B cell (primary cell): ENCODE results near the gene RET. TPM values are rescaled to one million over a fixed set of nuclear protein-coding genes. Genes with fewer than 3 reads are reported as not detected.
A peak's percentile ranks its signal among the peaks of the same experiment; 100 is the strongest.

ENCODE experiments used
- ATAC-seq: fragments of 200-7000 bp; cut with Tn5 transposase; one replicate; pipeline ENCODE4 v1.10.0; 2021; ENCODE audit warnings: low read depth, mild to moderate bottlenecking, moderate number of reproducible peaks, moderate library complexity
- CTCF ChIA-PET: fragments of 350-600 bp; sonication (Branson Sonifier 250); formaldehyde crosslinking; loops from one replicate; lab custom pipeline; 2021; ENCODE audit warnings: antibody characterized with exemption, inconsistent platforms; lab: Charles Lee
- POLR2A ChIA-PET: fragments of 350-600 bp; sonication (Branson Sonifier 250); formaldehyde crosslinking; loops from one replicate; lab custom pipeline; 2021; ENCODE audit warnings: antibody characterized with exemption; lab: Charles Lee
- DNase-seq: peaks from one replicate; pipeline ENCODE4 v3.0.0; 2013
- H2AFZ ChIP-seq: 2 replicates; pipeline ENCODE4 v1.6.1; 2012; ENCODE audit warnings: mild to moderate bottlenecking, low read depth, low read length; ENCODE audit not compliant: insufficient read depth, poor library complexity, severe bottlenecking
- H3K27ac ChIP-seq, 2 donors: 1 replicate in 1 of 2; 2 replicates in 1 of 2; pipeline ENCODE4 v1.5.1; 2012 to 2013; ENCODE audit warnings: low read length in 2 of 2, mild to moderate bottlenecking in 2 of 2, moderate library complexity in 1 of 2
- H3K27me3 ChIP-seq, 4 experiments: fragments of 200-600 bp in 1 of 4; sonication (generic) in 1 of 4; replicated peaks in 1 of 4; 1 replicate in 2 of 4; 2 replicates in 2 of 4; pipeline versions ENCODE4 v1.6.1 to v1.7.0; 2013 to 2016; ENCODE audit warnings: low read length in 3 of 4, mild to moderate bottlenecking in 2 of 4, mixed read lengths in 1 of 4, moderate library complexity in 1 of 4; ENCODE audit not compliant: insufficient read depth in 4 of 4, control insufficient read depth in 3 of 4; ENCODE audit errors: control extremely low read depth in 1 of 4
- H3K36me3 ChIP-seq, 2 experiments: replicated peaks in 1 of 2; 1 replicate in 1 of 2; 2 replicates in 1 of 2; pipeline versions ENCODE4 v1.6.1 to v1.7.1; 2013; ENCODE audit warnings: low read length in 1 of 2; ENCODE audit not compliant: insufficient read depth in 2 of 2, control insufficient read depth in 1 of 2; ENCODE audit errors: control extremely low read depth in 1 of 2, extremely low read depth in 1 of 2
- H3K4me1 ChIP-seq, 2 donors: fragments of 200-600 bp in 1 of 2; sonication (generic) in 1 of 2; 1 replicate in 1 of 2; 2 replicates in 1 of 2; pipeline versions ENCODE4 v1.5.1 to v1.6.1; 2013 to 2017; ENCODE audit warnings: low read length in 2 of 2; ENCODE audit not compliant: control insufficient read depth in 2 of 2, insufficient read depth in 2 of 2
- H3K4me2 ChIP-seq: replicated peaks from 2 replicates; pipeline ENCODE3; 2012; ENCODE audit warnings: mild to moderate bottlenecking, low read depth, low read length; ENCODE audit not compliant: poor library complexity, severe bottlenecking
- H3K4me3 ChIP-seq, 5 experiments: fragments of 200-600 bp in 1 of 5; sonication (generic) in 1 of 5; 1 replicate in 3 of 5; 2 replicates in 2 of 5; pipeline versions ENCODE4 v1.5.1 to v1.7.0; 2011 to 2016; ENCODE audit warnings: low read length in 4 of 5, mild to moderate bottlenecking in 4 of 5, low read depth in 2 of 5, control low read depth in 1 of 5, moderate library complexity in 1 of 5; ENCODE audit not compliant: insufficient read depth in 1 of 5; ENCODE audit errors: control extremely low read depth in 1 of 5, extremely low read depth in 1 of 5
- H3K79me2 ChIP-seq: fragments of 200-600 bp; sonication (generic); one replicate; pipeline ENCODE4 v1.6.0; 2016; ENCODE audit warnings: low read length; ENCODE audit not compliant: control insufficient read depth, insufficient read depth
- H3K9ac ChIP-seq: fragments of 200-600 bp; sonication (generic); 2 replicates; pipeline ENCODE4 v1.6.1; 2017; ENCODE audit warnings: mild to moderate bottlenecking, low read length, moderate library complexity
- H3K9me3 ChIP-seq, 3 donors: one replicate each; pipeline versions ENCODE4 v1.6.1 to v1.7.1; 2013; ENCODE audit warnings: low read length in 2 of 3; ENCODE audit not compliant: control insufficient read depth in 2 of 3, insufficient read depth in 1 of 3; ENCODE audit errors: control extremely low read depth in 1 of 3
- H4K20me1 ChIP-seq: 2 replicates; pipeline ENCODE4 v1.6.0; 2012; ENCODE audit warnings: mild to moderate bottlenecking, low read length; ENCODE audit not compliant: insufficient read depth, control insufficient read depth, poor library complexity, severe bottlenecking
- H3K27ac Mint-ChIP-seq: one replicate; pipeline ENCODE4 v1.8.0; 2021; ENCODE audit warnings: mixed read lengths
- H3K27me3 Mint-ChIP-seq: one replicate; pipeline ENCODE4 v1.8.0; 2021; ENCODE audit warnings: mixed read lengths
- H3K4me1 Mint-ChIP-seq: one replicate; pipeline ENCODE4 v1.8.0; 2021; ENCODE audit warnings: mixed read lengths
- H3K4me3 Mint-ChIP-seq: one replicate; pipeline ENCODE4 v1.8.0; 2021; ENCODE audit warnings: mixed read lengths
- H3K9me3 Mint-ChIP-seq: one replicate; pipeline ENCODE4 v1.8.0; 2022; ENCODE audit warnings: mixed read lengths; ENCODE audit not compliant: insufficient read depth
- EZH2 ChIP-seq: IDR thresholded peaks from 2 replicates; pipeline ENCODE4 v1.6.1; 2012; ENCODE audit warnings: borderline replicate concordance, low read depth, mild to moderate bottlenecking, moderate library complexity, low read length; ENCODE audit not compliant: insufficient read depth, poor library complexity, severe bottlenecking
- WGBS: methylation state at CpG from one replicate; pipeline ENCODE4 v1.1.5; 2013; ENCODE audit warnings: missing lambda C conversion rate; ENCODE audit not compliant: insufficient coverage; 5-methylcytosine and 5-hydroxymethylcytosine counted together
- intact Hi-C: fragments of 100-400 bp; cut with micrococcal nuclease; formaldehyde crosslinking; loops from one replicate; pipeline ENCODE4 v1.10.0; 2022
- polyA plus RNA-seq: library from polyadenylated mRNA; depleted of rRNA; stranded (reverse); fragments of >200 nt; gene quantifications from 2 replicates; pipeline ENCODE4 v1.2.3, GENCODE V29; 2012
- total RNA-seq, 2 donors: library from RNA; stranded (reverse); fragments of 120-200 nt in 1 of 2; gene quantifications; 1 replicate in 1 of 2; 2 replicates in 1 of 2; pipeline versions ENCODE4 v1.2.3 to v1.2.4, GENCODE V29; 2013 to 2022
- TF ChIP-seq, protein P1 (sequence below): fragments of 200-600 bp; IDR thresholded peaks from one replicate; pipeline ENCODE4 v1.8.0; 2022; ENCODE audit warnings: antibody characterized with exemption, mild to moderate bottlenecking

RET gene
- total and polyA plus RNA-seq, 2 donors (not counting 1 experiment from before 2014, with no cell fraction given), result 0.16 to 0.27 TPM

DNA sequence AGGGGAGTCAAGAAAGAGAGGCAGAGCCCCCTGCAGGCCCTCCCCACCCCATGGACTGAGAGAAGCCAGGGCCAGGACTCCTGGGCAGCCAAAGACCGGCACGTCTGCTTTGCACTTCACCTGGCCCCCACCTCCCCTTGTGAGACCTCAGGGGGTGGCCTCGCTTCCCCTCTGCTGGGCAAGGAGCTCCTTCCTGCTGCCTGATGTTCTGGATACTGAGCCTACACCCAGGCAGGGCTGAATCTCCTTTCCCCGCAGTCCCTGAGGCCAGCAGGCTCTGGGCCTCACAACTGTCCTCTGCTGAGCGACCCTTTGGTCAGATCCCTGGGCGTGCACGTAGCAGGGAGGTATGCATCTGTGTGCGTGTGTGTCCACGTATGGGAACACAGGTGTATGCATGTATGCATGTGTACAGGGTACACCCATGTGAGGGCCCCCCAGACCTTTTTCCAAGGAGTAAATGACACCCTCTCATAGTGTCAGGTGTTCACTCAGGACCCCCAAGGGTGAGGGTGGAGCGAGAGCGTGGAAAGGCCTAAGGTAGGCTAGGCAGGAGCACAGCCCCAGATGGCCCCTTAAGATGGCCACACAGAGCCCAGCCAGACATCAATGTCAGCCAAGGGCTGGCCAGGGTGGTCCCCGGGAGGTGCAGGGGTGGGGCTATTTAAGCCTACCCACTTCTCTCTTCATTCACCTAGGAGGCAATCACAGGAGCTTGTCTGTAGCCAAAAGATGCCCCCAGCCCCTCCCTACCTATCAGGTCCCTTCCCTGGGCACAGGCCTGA is 1.9 kb upstream of the RET start:
- peaks cover 30% of the 10 kb centered on the region for H3K27me3 Mint-ChIP-seq
- H3K4me3 Mint-ChIP-seq, result no peak overlapping the region
- DNase-seq (no peak), ATAC-seq (no peak)
- no peak overlapping the region for H3K9ac ChIP-seq
- intact Hi-C loops, result no loop called here
- H3K4me2 ChIP-seq, result no peak overlapping the region
- no peak for TF ChIP-seq EZH2
- TF ChIP-seq, protein P1, sequence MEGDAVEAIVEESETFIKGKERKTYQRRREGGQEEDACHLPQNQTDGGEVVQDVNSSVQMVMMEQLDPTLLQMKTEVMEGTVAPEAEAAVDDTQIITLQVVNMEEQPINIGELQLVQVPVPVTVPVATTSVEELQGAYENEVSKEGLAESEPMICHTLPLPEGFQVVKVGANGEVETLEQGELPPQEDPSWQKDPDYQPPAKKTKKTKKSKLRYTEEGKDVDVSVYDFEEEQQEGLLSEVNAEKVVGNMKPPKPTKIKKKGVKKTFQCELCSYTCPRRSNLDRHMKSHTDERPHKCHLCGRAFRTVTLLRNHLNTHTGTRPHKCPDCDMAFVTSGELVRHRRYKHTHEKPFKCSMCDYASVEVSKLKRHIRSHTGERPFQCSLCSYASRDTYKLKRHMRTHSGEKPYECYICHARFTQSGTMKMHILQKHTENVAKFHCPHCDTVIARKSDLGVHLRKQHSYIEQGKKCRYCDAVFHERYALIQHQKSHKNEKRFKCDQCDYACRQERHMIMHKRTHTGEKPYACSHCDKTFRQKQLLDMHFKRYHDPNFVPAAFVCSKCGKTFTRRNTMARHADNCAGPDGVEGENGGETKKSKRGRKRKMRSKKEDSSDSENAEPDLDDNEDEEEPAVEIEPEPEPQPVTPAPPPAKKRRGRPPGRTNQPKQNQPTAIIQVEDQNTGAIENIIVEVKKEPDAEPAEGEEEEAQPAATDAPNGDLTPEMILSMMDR, result no peak
- H2AFZ ChIP-seq, result no peak overlapping the region
- no peak overlapping the region for H3K27ac ChIP-seq
- no peaks in the 10 kb centered on the region for H3K9me3 Mint-ChIP-seq
- CTCF ChIA-PET, result no interaction called here
- POLR2A ChIA-PET, result no interaction called here
- no peaks in the 10 kb centered on the region for H4K20me1 ChIP-seq
- H3K4me1 Mint-ChIP-seq, result peaks cover 9% of the 10 kb centered on the region
- H3K27ac Mint-ChIP-seq, result no peak overlapping the region
- no peaks in the 10 kb centered on the region for H3K79me2 ChIP-seq
- no peaks in the 10 kb centered on the region for H3K9me3 ChIP-seq
- WGBS, result 94% methylated on average over 12 of the region's 12 CpGs
- peaks cover 7 to 8% of the 10 kb centered on the region in 2 donors for H3K4me1 ChIP-seq
- H3K27me3 ChIP-seq, result peaks cover 0 to 28% (median 5%) of the 10 kb centered on the region in 4 experiments
- H3K36me3 ChIP-seq, result no peaks in the 10 kb centered on the region
- no peak overlapping the region for H3K4me3 ChIP-seq

DNA sequence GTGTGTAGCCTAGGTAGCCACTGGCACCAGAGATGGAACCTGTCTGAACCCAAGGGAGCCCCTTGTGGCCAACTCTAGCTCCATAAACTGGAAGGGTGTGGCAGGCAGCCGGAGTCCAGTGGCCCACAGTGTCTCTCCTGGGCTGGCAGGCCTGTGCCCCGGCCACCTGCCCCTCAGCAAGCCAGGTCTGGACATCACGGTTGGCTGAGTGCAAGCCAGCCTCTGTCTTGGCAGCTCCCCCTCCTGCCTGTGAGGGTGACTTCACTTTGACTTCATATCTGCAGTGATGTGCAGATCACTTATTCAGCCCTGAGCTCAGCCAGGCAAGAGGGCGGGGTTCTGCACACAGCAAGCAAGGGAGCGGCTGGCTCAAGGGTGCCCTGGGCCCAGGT is 1.3 kb upstream of the RET start:
- peaks cover 9% of the 10 kb centered on the region for H3K4me1 Mint-ChIP-seq
- POLR2A ChIA-PET, result no interaction called here

More for the DNA sequence above, 1.3 kb upstream of the RET start:
- WGBS, result 86% methylated on average over 5 of the region's 5 CpGs
- H3K9me3 ChIP-seq, result peaks cover 0 to 4% (median 0%) of the 10 kb centered on the region in 3 donors
- H3K36me3 ChIP-seq, result no peaks in the 10 kb centered on the region
- DNase-seq, result no peak
- CTCF ChIA-PET, result no interaction called here
- intact Hi-C loops, result no loop called here
- TF ChIP-seq, protein P1, result no peak
- peaks cover 0 to 28% (median 5%) of the 10 kb centered on the region in 4 experiments for H3K27me3 ChIP-seq
- H3K27ac Mint-ChIP-seq, result no peak overlapping the region
- peaks cover 7 to 8% of the 10 kb centered on the region in 2 donors for H3K4me1 ChIP-seq
- H3K4me3 Mint-ChIP-seq, result peak overlapping the region; percentile 53
- no peak overlapping the region for H3K4me2 ChIP-seq
- no peak overlapping the region for H2AFZ ChIP-seq
- peaks cover 36% of the 10 kb centered on the region for H3K27me3 Mint-ChIP-seq
- H3K4me3 ChIP-seq, result no peak overlapping the region
- H3K27ac ChIP-seq, result no peak overlapping the region
- no peak overlapping the region for H3K9ac ChIP-seq
- no peaks in the 10 kb centered on the region for H3K79me2 ChIP-seq
- no peaks in the 10 kb centered on the region for H4K20me1 ChIP-seq
- no peak for ATAC-seq
- no peaks in the 10 kb centered on the region for H3K9me3 Mint-ChIP-seq
